H9 (cell line): Measurements from ENCODE around the gene CCDC185. TPM values are rescaled to one million over a fixed set of nuclear protein-coding genes. Genes with fewer than 3 reads are reported as not detected.

Experiments
- DNase-seq: peaks from one replicate; pipeline ENCODE4 v3.0.0-alpha.2; 2017
- H2AFZ ChIP-seq: one replicate; pipeline ENCODE4 v1.6.1; 2013; ENCODE audit warnings: mild to moderate bottlenecking, low read length, control low read depth, moderate library complexity
- H2AK5ac ChIP-seq: 2 replicates; pipeline ENCODE4 v1.6.1; 2013; ENCODE audit warnings: low read length, control low read depth, mixed read lengths; ENCODE audit not compliant: insufficient read length
- H2BK120ac ChIP-seq: one replicate; pipeline ENCODE4 v1.6.1; 2013; ENCODE audit warnings: low read depth, mild to moderate bottlenecking, low read length, control low read depth, inconsistent platforms; ENCODE audit not compliant: poor library complexity, severe bottlenecking
- H2BK12ac ChIP-seq: 2 replicates; pipeline ENCODE4 v1.6.1; 2013; ENCODE audit warnings: low read length, control low read depth, mixed read lengths, low read depth; ENCODE audit not compliant: insufficient read length
- H2BK15ac ChIP-seq: 2 replicates; pipeline ENCODE4 v1.6.1; 2013; ENCODE audit warnings: low read depth, low read length, control low read depth
- H2BK20ac ChIP-seq: one replicate; pipeline ENCODE4 v1.6.1; 2013; ENCODE audit warnings: low read depth, mild to moderate bottlenecking, low read length, control low read depth, inconsistent platforms; ENCODE audit not compliant: poor library complexity, severe bottlenecking
- H2BK5ac ChIP-seq: 2 replicates; pipeline ENCODE4 v1.6.1; 2013; ENCODE audit warnings: low read length, control low read depth, mixed read lengths; ENCODE audit not compliant: insufficient read length
- H3K14ac ChIP-seq: 2 replicates; pipeline ENCODE4 v1.6.1; 2013; ENCODE audit warnings: low read length, control low read depth; ENCODE audit not compliant: insufficient read depth
- H3K18ac ChIP-seq: 2 replicates; pipeline ENCODE4 v1.6.1; 2013; ENCODE audit warnings: low read depth, mild to moderate bottlenecking, mixed read lengths, low read length, control low read depth; ENCODE audit not compliant: insufficient read length
- H3K23ac ChIP-seq: 2 replicates; pipeline ENCODE4 v1.6.1; 2013; ENCODE audit warnings: low read length, control low read depth, mixed read lengths, low read depth; ENCODE audit not compliant: insufficient read length
- H3K23me2 ChIP-seq: 2 replicates; pipeline ENCODE4 v1.6.1; 2013; ENCODE audit warnings: low read depth, mild to moderate bottlenecking, mixed read lengths, low read length, control low read depth; ENCODE audit not compliant: insufficient read length, poor library complexity, severe bottlenecking
- H3K27ac ChIP-seq: 2 replicates; pipeline ENCODE4 v1.5.1; 2013; ENCODE audit warnings: low read length, control low read depth, mixed read lengths, low read depth; ENCODE audit not compliant: insufficient read length
- H3K27me3 ChIP-seq: 2 replicates; pipeline ENCODE4 v1.6.1; 2013; ENCODE audit warnings: low read length, control low read depth, inconsistent platforms; ENCODE audit not compliant: insufficient read depth
- H3K4ac ChIP-seq: 2 replicates; pipeline ENCODE4 v1.6.1; 2013; ENCODE audit warnings: low read depth, mild to moderate bottlenecking, control low read depth, inconsistent platforms, low read length, moderate library complexity
- H3K4me1 ChIP-seq: 2 replicates; pipeline ENCODE4 v1.6.1; 2013; ENCODE audit warnings: low read length, control low read depth, inconsistent platforms; ENCODE audit not compliant: insufficient read depth
- H3K4me2 ChIP-seq: 2 replicates; pipeline ENCODE4 v1.6.1; 2013; ENCODE audit warnings: low read length, control low read depth, mixed read lengths; ENCODE audit not compliant: insufficient read length, insufficient read depth
- H3K56ac ChIP-seq: 2 replicates; pipeline ENCODE4 v1.6.1; 2013; ENCODE audit warnings: low read depth, mild to moderate bottlenecking, mixed read lengths, low read length, control low read depth; ENCODE audit not compliant: insufficient read length
- H3K79me1 ChIP-seq: 2 replicates; pipeline ENCODE4 v1.6.1; 2013; ENCODE audit warnings: low read depth, mild to moderate bottlenecking, moderate library complexity, low read length, control low read depth, inconsistent platforms; ENCODE audit not compliant: insufficient read depth, poor library complexity, severe bottlenecking
- H3K79me2 ChIP-seq: 2 replicates; pipeline ENCODE4 v1.6.1; 2013; ENCODE audit warnings: low read length, control low read depth, inconsistent platforms; ENCODE audit not compliant: insufficient read depth
- H3K9ac ChIP-seq: 2 replicates; pipeline ENCODE4 v1.6.1; 2013; ENCODE audit warnings: low read length, control low read depth, mixed read lengths; ENCODE audit not compliant: insufficient read length; ENCODE audit errors: extremely low read depth
- H3K9me3 ChIP-seq: one replicate; pipeline ENCODE4 v1.6.1; 2013; ENCODE audit warnings: low read depth, low read length, inconsistent platforms; ENCODE audit not compliant: control insufficient read depth
- H3T11ph ChIP-seq: one replicate; pipeline ENCODE4 v1.6.1; 2013; ENCODE audit warnings: mild to moderate bottlenecking, low read length, control low read depth, inconsistent platforms
- H4K20me1 ChIP-seq: one replicate; pipeline ENCODE4 v1.6.1; 2013; ENCODE audit not compliant: control insufficient read depth, insufficient read length, insufficient read depth
- H4K5ac ChIP-seq: 2 replicates; pipeline ENCODE4 v1.6.1; 2013; ENCODE audit warnings: low read depth, mild to moderate bottlenecking, mixed read lengths, low read length, control low read depth; ENCODE audit not compliant: insufficient read length
- H4K8ac ChIP-seq: replicated peaks from 2 replicates; pipeline ENCODE4 v1.6.1; 2013; ENCODE audit warnings: low read length, control low read depth, mixed read lengths, low read depth; ENCODE audit not compliant: insufficient read length
- H4K91ac ChIP-seq: 2 replicates; pipeline ENCODE4 v1.6.1; 2013; ENCODE audit warnings: low read depth, mild to moderate bottlenecking, moderate library complexity, mixed read lengths, low read length, control low read depth; ENCODE audit not compliant: insufficient read length
- H3K27ac Mint-ChIP-seq, 3 experiments: 2 replicates in 2 of 3; 3 replicates in 1 of 3; pipeline ENCODE4 v1.8.0; 2020 to 2021; ENCODE audit warnings: mixed read lengths in 3 of 3, mild to moderate bottlenecking in 1 of 3, moderate library complexity in 1 of 3
- H3K27me3 Mint-ChIP-seq: 2 replicates; pipeline ENCODE4 v1.8.0; 2021; ENCODE audit warnings: low read depth, mild to moderate bottlenecking, moderate library complexity, mixed read lengths
- H3K36me3 Mint-ChIP-seq, 3 experiments: 2 replicates in 2 of 3; 3 replicates in 1 of 3; pipeline ENCODE4 v1.8.0; 2020 to 2021; ENCODE audit warnings: low read depth in 3 of 3, mixed read lengths in 3 of 3; ENCODE audit not compliant: insufficient read depth in 1 of 3
- H3K4me1 Mint-ChIP-seq, 2 experiments: 2 replicates each; pipeline ENCODE4 v1.8.0; 2020; ENCODE audit warnings: mixed read lengths in 2 of 2
- H3K4me3 Mint-ChIP-seq, 2 experiments: 2 replicates in 1 of 2; 3 replicates in 1 of 2; pipeline ENCODE4 v1.8.0; 2020 to 2021; ENCODE audit warnings: mild to moderate bottlenecking in 2 of 2, mixed read lengths in 2 of 2, moderate library complexity in 1 of 2
- H3K9me3 Mint-ChIP-seq, 2 experiments: 2 replicates in 1 of 2; 3 replicates in 1 of 2; pipeline ENCODE4 v1.8.0; 2020; ENCODE audit warnings: mild to moderate bottlenecking in 2 of 2, mixed read lengths in 2 of 2, moderate library complexity in 1 of 2
- CTCF ChIP-seq: fragments of 200-600 bp; sonication (generic); conservative IDR thresholded peaks from 3 replicates; pipeline ENCODE4 v1.8.0; 2021; ENCODE audit warnings: antibody characterized with exemption, mild to moderate bottlenecking
- WGBS: extraction: QIAGEN DNeasy Blood & Tissue Kit; methylation state at CpG from one replicate; pipeline ENCODE4 v1.1.7; 2013; ENCODE audit warnings: missing lambda C conversion rate, low lambda C conversion rate, mixed read lengths; ENCODE audit not compliant: insufficient read length; ENCODE audit errors: extremely low coverage; 5-methylcytosine and 5-hydroxymethylcytosine counted together
- total RNA-seq: library from RNA; stranded (reverse); gene quantifications from 2 replicates; pipeline ENCODE4 v1.2.1, GENCODE V29; 2021

Gene CCDC185
- total RNA-seq, 1 experiment from 2014 or later = not detected

- H4K5ac ChIP-seq = no peak overlapping the region
- 0 out of 2 replicates have a peak overlapping the region, but pooled peaks have one; percentile 27 for H3K14ac ChIP-seq
- no peak overlapping the region for H3K27ac Mint-ChIP-seq
- no peaks in the 10 kb centered on the region for H3K23me2 ChIP-seq
- 0 out of 4 replicates have a peak, but pooled peaks cover 0 to 4% of the 10 kb centered on the region in 2 experiments for H3K4me1 Mint-ChIP-seq
- H3T11ph ChIP-seq = no peak overlapping the region
- no peak overlapping the region for H2BK120ac ChIP-seq
- peaks cover 3 to 5% of the 10 kb centered on the region in 2 experiments; a peak in 3 of 5 replicates for H3K9me3 Mint-ChIP-seq
- peaks cover 2% of the 10 kb centered on the region; the same call in 1 of the 2 replicates for H3K27me3 Mint-ChIP-seq
- H3K18ac ChIP-seq = no peak overlapping the region
- no peak overlapping the region for H3K4me2 ChIP-seq
- H3K36me3 Mint-ChIP-seq = no peaks in the 10 kb centered on the region
- no CpG with 5 or more reads among the region's 2 CpGs for WGBS
- no peaks in the 10 kb centered on the region for H3K27me3 ChIP-seq
- no peaks in the 10 kb centered on the region for H3K9me3 ChIP-seq
- no peaks in the 10 kb centered on the region for H3K4me1 ChIP-seq
- H4K91ac ChIP-seq = no peak overlapping the region
- no peaks in the 10 kb centered on the region for H3K79me2 ChIP-seq
- TF ChIP-seq CTCF = no peak
- H4K20me1 ChIP-seq = no peaks in the 10 kb centered on the region
- H3K4ac ChIP-seq = no peak overlapping the region
- H2BK20ac ChIP-seq = no peak overlapping the region
- H2AK5ac ChIP-seq = no peak overlapping the region
- no peak overlapping the region for H2BK12ac ChIP-seq
- DNase-seq = no peak
- H3K9ac ChIP-seq = no peak overlapping the region
- no peaks in the 10 kb centered on the region for H3K79me1 ChIP-seq
- no peak overlapping the region for H3K4me3 Mint-ChIP-seq
- H2BK15ac ChIP-seq = no peak overlapping the region
- H3K27ac ChIP-seq = no peak overlapping the region
- H3K56ac ChIP-seq = no peak overlapping the region
- H4K8ac ChIP-seq = no peak overlapping the region
- H2BK5ac ChIP-seq = no peak overlapping the region
- no peak overlapping the region for H3K23ac ChIP-seq
- no peak overlapping the region for H2AFZ ChIP-seq
Observed at GRCh38 chr1:223429313-223429731, 36.1 kb downstream of the CCDC185 start.
